Measurements from ENCODE around the gene CACNG7. TPM values are rescaled to one million over a fixed set of nuclear protein-coding genes. Genes with fewer than 3 reads are reported as not detected.

Gene CACNG7
- total and polyA plus RNA-seq, 2 donors = 0.05 TPM; not detected in 1

DNA sequence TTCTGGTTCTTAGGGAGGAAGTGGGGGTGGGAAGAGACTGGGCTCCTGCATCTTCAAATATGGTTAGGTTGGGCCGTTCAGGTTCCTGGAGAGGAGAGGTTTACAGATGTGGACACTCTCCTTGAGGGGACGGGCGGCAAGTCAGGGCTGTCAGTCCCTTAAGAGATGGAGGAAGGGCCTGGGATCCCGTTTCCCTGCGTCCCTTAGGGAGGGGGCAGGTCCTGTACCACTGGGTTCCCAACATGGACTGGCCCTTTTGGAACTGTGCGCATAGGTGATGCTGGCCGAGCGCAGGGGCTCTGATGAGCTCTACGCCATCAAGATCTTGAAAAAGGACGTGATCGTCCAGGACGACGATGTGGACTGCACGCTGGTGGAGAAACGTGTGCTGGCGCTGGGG is 10.9 kb upstream of the CACNG7 start:
- H3K4me3 ChIP-seq (ENCODE audit: low read length in 2 of 2) = no peak overlapping the region
- 10% methylated on average over 16 of the region's 16 CpGs for WGBS
- no peaks in the 10 kb centered on the region for H3K4me1 ChIP-seq (ENCODE audit: control insufficient read depth in 2 of 2, insufficient read depth in 2 of 2, low read length in 2 of 2)
- no peak for DNase-seq (ENCODE audit: low read depth in 6 of 9, low spot score in 9 of 9)
- no peaks in the 10 kb centered on the region for H3K36me3 ChIP-seq (ENCODE audit: control insufficient read depth in 2 of 2, insufficient read depth in 2 of 2, low read length in 1 of 2)
- H3K27me3 ChIP-seq (ENCODE audit: control insufficient read depth in 2 of 2, insufficient read depth in 1 of 2, low read length in 1 of 2) = peaks cover 6 to 21% of the 10 kb centered on the region in 2 donors
- no peak overlapping the region for H3K27ac ChIP-seq (ENCODE audit: low read depth in 1 of 2, low read length in 1 of 2)
- no peaks in the 10 kb centered on the region for H3K9me3 ChIP-seq (ENCODE audit: control insufficient read depth in 2 of 2, insufficient read depth in 1 of 2, low read length in 1 of 2)

GRCh38 chr19:53898636-53899341 is 10.3 kb upstream of the CACNG7 start:
- WGBS = 10% methylated on average over 42 of the region's 42 CpGs
- no peaks in the 10 kb centered on the region for H3K9me3 ChIP-seq (ENCODE audit: control insufficient read depth in 2 of 2, insufficient read depth in 1 of 2, low read length in 1 of 2)
- no peak overlapping the region for H3K4me3 ChIP-seq (ENCODE audit: low read length in 2 of 2)
- H3K27me3 ChIP-seq (ENCODE audit: control insufficient read depth in 2 of 2, insufficient read depth in 1 of 2, low read length in 1 of 2) = peaks cover 6 to 21% of the 10 kb centered on the region in 2 donors
- no peak overlapping the region for H3K27ac ChIP-seq (ENCODE audit: low read depth in 1 of 2, low read length in 1 of 2)
- no peak for DNase-seq (ENCODE audit: low read depth in 6 of 9, low spot score in 9 of 9)
- H3K4me1 ChIP-seq (ENCODE audit: control insufficient read depth in 2 of 2, insufficient read depth in 2 of 2, low read length in 2 of 2) = no peaks in the 10 kb centered on the region
- no peaks in the 10 kb centered on the region for H3K36me3 ChIP-seq (ENCODE audit: control insufficient read depth in 2 of 2, insufficient read depth in 2 of 2, low read length in 1 of 2)

DNA sequence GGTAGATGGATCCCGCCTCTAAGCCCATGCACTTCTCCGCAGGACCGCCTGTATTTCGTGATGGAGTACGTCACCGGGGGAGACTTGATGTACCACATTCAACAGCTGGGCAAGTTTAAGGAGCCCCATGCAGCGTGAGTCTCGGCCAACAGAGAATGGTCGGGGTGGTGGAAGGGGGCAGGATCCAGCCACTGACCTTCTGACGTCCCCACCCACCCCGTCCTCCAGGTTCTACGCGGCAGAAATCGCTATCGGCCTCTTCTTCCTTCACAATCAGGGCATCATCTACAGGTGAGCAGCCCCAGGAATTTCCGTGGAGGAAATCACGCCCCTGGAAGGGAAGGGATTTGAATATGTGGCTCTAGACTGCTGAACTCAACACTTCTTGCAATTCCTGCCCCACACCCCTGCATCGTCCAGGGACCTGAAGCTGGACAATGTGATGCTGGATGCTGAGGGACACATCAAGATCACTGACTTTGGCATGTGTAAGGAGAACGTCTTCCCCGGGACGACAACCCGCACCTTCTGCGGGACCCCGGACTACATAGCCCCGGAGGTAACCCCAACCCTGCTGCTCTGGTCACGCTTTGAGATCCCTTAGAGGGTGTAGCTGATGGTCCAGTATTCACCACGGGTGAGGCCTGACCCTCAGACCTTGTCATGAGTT is 8.8 kb upstream of the CACNG7 start:
- Histone ChIP-seq H3K36me3 (ENCODE audit: control insufficient read depth in 2 of 2, insufficient read depth in 2 of 2, low read length in 1 of 2) (no peaks in the 10 kb centered on the region), H3K9me3 (ENCODE audit: control insufficient read depth in 2 of 2, insufficient read depth in 1 of 2, low read length in 1 of 2) (no peaks in the 10 kb centered on the region), H3K4me1 (ENCODE audit: control insufficient read depth in 2 of 2, insufficient read depth in 2 of 2, low read length in 2 of 2) (no peaks in the 10 kb centered on the region), H3K27me3 (ENCODE audit: control insufficient read depth in 2 of 2, insufficient read depth in 1 of 2, low read length in 1 of 2) (peaks cover 6 to 29% of the 10 kb centered on the region in 2 donors), H3K27ac (ENCODE audit: low read depth in 1 of 2, low read length in 1 of 2) (no peak overlapping the region), H3K4me3 (ENCODE audit: low read length in 2 of 2) (no peak overlapping the region)
- DNase-seq (ENCODE audit: low read depth in 6 of 9, low spot score in 9 of 9) = no peak
- 94% methylated on average over 27 of the region's 27 CpGs for WGBS

- peaks cover 20 to 41% of the 10 kb centered on the region in 2 donors for H3K27me3 ChIP-seq (ENCODE audit: control insufficient read depth in 2 of 2, insufficient read depth in 1 of 2, low read length in 1 of 2)
- H3K36me3 ChIP-seq (ENCODE audit: control insufficient read depth in 2 of 2, insufficient read depth in 2 of 2, low read length in 1 of 2) = no peaks in the 10 kb centered on the region
- H3K4me3 ChIP-seq (ENCODE audit: low read length in 2 of 2) = no peak overlapping the region
- H3K27ac ChIP-seq (ENCODE audit: low read depth in 1 of 2, low read length in 1 of 2) = no peak overlapping the region
- DNase-seq (ENCODE audit: low read depth in 6 of 9, low spot score in 9 of 9) = peak in 8 of 9 donors; percentile 70 to 88 (median 79)
- 42% methylated on average over 4 of the region's 4 CpGs for WGBS
- no peaks in the 10 kb centered on the region for H3K9me3 ChIP-seq (ENCODE audit: control insufficient read depth in 2 of 2, insufficient read depth in 1 of 2, low read length in 1 of 2)
- peaks cover 0 to 3% of the 10 kb centered on the region in 2 donors for H3K4me1 ChIP-seq (ENCODE audit: control insufficient read depth in 2 of 2, insufficient read depth in 2 of 2, low read length in 2 of 2)
Observed at GRCh38 chr19:53903055-53903680, 5.9 kb upstream of the CACNG7 start.

- H3K4me3 ChIP-seq (ENCODE audit: low read length in 2 of 2) = no peak overlapping the region
- 41% methylated on average over 3 of the region's 3 CpGs for WGBS
- DNase-seq (ENCODE audit: low read depth in 6 of 9, low spot score in 9 of 9) = no peak
- peaks cover 35 to 48% of the 10 kb centered on the region in 2 donors for H3K27me3 ChIP-seq (ENCODE audit: control insufficient read depth in 2 of 2, insufficient read depth in 1 of 2, low read length in 1 of 2)
- H3K27ac ChIP-seq (ENCODE audit: low read depth in 1 of 2, low read length in 1 of 2) = no peak overlapping the region
- no peaks in the 10 kb centered on the region for H3K9me3 ChIP-seq (ENCODE audit: control insufficient read depth in 2 of 2, insufficient read depth in 1 of 2, low read length in 1 of 2)
- H3K36me3 ChIP-seq (ENCODE audit: control insufficient read depth in 2 of 2, insufficient read depth in 2 of 2, low read length in 1 of 2) = no peaks in the 10 kb centered on the region
- H3K4me1 ChIP-seq (ENCODE audit: control insufficient read depth in 2 of 2, insufficient read depth in 2 of 2, low read length in 2 of 2) = peaks cover 0 to 3% of the 10 kb centered on the region in 2 donors
Observed at GRCh38 chr19:53904909-53905308, 4.2 kb upstream of the CACNG7 start.

DNA sequence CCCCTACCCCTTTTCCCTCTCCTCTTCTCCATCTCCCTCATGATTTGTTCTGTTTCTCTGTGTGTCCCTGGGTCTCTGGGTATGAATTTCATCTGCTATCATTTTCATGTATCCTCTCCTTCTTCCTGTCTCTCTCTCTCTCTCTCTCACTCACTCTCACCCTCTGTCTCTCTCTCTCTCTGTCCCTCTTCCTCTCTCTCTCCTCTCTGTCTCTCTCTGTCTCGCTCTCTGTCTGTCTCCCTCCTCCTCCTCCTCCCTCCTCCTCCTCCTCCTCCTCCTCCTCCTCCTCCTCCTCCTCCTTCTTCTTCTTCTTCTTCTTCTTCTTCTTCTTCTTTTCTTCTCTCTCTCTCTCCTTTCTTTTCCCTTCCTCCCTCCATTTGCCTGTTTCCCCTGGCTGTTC is 3.3 kb upstream of the CACNG7 start:
- H3K27me3 ChIP-seq (ENCODE audit: control insufficient read depth in 2 of 2, insufficient read depth in 1 of 2, low read length in 1 of 2) = peaks cover 40 to 57% of the 10 kb centered on the region in 2 donors

GRCh38 chr19:53906211-53907192 is 2.6 kb upstream of the CACNG7 start:
- H3K4me3 ChIP-seq (ENCODE audit: low read length in 2 of 2) = no peak overlapping the region
- H3K27me3 ChIP-seq (ENCODE audit: control insufficient read depth in 2 of 2, insufficient read depth in 1 of 2, low read length in 1 of 2) = peaks cover 44 to 64% of the 10 kb centered on the region in 2 donors
- WGBS = 14% methylated on average over 48 of the region's 48 CpGs

More for the DNA sequence above, 3.3 kb upstream of the CACNG7 start:
- peaks cover 0 to 3% of the 10 kb centered on the region in 2 donors for H3K4me1 ChIP-seq (ENCODE audit: control insufficient read depth in 2 of 2, insufficient read depth in 2 of 2, low read length in 2 of 2)
- 68% methylated on average over 1 of the region's 1 CpG for WGBS
- H3K27ac ChIP-seq (ENCODE audit: low read depth in 1 of 2, low read length in 1 of 2) = no peak overlapping the region
- no peak overlapping the region for H3K4me3 ChIP-seq (ENCODE audit: low read length in 2 of 2)
- H3K9me3 ChIP-seq (ENCODE audit: control insufficient read depth in 2 of 2, insufficient read depth in 1 of 2, low read length in 1 of 2) = no peaks in the 10 kb centered on the region
- no peak for DNase-seq (ENCODE audit: low read depth in 6 of 9, low spot score in 9 of 9)
- no peaks in the 10 kb centered on the region for H3K36me3 ChIP-seq (ENCODE audit: control insufficient read depth in 2 of 2, insufficient read depth in 2 of 2, low read length in 1 of 2)

DNA sequence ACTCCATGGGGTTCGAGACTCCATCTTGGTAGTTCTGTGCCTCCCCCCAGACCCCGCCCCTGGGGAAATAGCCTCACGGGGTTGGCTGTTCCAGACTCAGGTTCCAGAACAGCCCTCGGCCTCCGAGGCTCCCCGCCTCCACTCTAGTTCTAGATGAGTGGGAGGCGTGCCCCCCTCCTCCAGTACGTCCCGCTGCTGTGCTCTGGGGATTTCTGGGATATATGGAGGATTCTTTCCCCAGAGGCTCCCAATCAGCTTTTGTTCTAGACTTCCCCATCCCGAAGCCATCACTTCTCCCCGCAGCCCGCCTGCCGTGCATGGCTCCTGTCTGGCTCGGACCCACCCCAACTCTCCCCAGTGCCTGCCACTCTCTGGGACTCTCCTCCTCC is 1.9 kb upstream of the CACNG7 start:
- no peaks in the 10 kb centered on the region for H3K36me3 ChIP-seq (ENCODE audit: control insufficient read depth in 2 of 2, insufficient read depth in 2 of 2, low read length in 1 of 2)
- H3K27me3 ChIP-seq (ENCODE audit: control insufficient read depth in 2 of 2, insufficient read depth in 1 of 2, low read length in 1 of 2) = peaks cover 49 to 71% of the 10 kb centered on the region in 2 donors
- H3K4me3 ChIP-seq (ENCODE audit: low read length in 2 of 2) = no peak overlapping the region
- no peak for DNase-seq (ENCODE audit: low read depth in 6 of 9, low spot score in 9 of 9)
- 34% methylated on average over 14 of the region's 14 CpGs for WGBS
- no peaks in the 10 kb centered on the region for H3K9me3 ChIP-seq (ENCODE audit: control insufficient read depth in 2 of 2, insufficient read depth in 1 of 2, low read length in 1 of 2)
- peaks cover 0 to 3% of the 10 kb centered on the region in 2 donors for H3K4me1 ChIP-seq (ENCODE audit: control insufficient read depth in 2 of 2, insufficient read depth in 2 of 2, low read length in 2 of 2)
- H3K27ac ChIP-seq (ENCODE audit: low read depth in 1 of 2, low read length in 1 of 2) = no peak overlapping the region

More at GRCh38 chr19:53906211-53907192, 2.6 kb upstream of the CACNG7 start:
- Histone ChIP-seq H3K36me3 (ENCODE audit: control insufficient read depth in 2 of 2, insufficient read depth in 2 of 2, low read length in 1 of 2) (no peaks in the 10 kb centered on the region), H3K4me1 (ENCODE audit: control insufficient read depth in 2 of 2, insufficient read depth in 2 of 2, low read length in 2 of 2) (peaks cover 0 to 3% of the 10 kb centered on the region in 2 donors), H3K27ac (ENCODE audit: low read depth in 1 of 2, low read length in 1 of 2) (no peak overlapping the region), H3K9me3 (ENCODE audit: control insufficient read depth in 2 of 2, insufficient read depth in 1 of 2, low read length in 1 of 2) (no peaks in the 10 kb centered on the region)
- DNase-seq (ENCODE audit: low read depth in 6 of 9, low spot score in 9 of 9) = peak in 3 of 9 donors; percentile 4 to 52 (median 47)

All from thymus (tissue), 11 donors.